OCI-LY3 (cell line): ENCODE measurements around the gene BIN2.

Experiments
- H2AFZ ChIP-seq: fragments of 200-600, 300-600 bp; shearing (Covaris generic); 2 replicates; pipeline ENCODE4 v1.6.0; 2014; ENCODE audit warnings: antibody characterized with exemption, low read depth, low read length
- H3K27ac ChIP-seq: fragments of 200-600, 300-600 bp; sonication (generic); 2 replicates; pipeline ENCODE4 v1.5.1; 2014; ENCODE audit warnings: mild to moderate bottlenecking, low read length, moderate library complexity, mixed read lengths
- H3K27me3 ChIP-seq: fragments of 200-600, 300-600 bp; sonication (generic); 2 replicates; pipeline ENCODE4 v1.6.1; 2014; ENCODE audit warnings: low read depth, low read length, mixed read lengths
- H3K36me3 ChIP-seq: fragments of 200-600, 300-600 bp; sonication (generic); replicated peaks from 2 replicates; pipeline ENCODE3; 2014; ENCODE audit warnings: low read depth, low read length, mixed read lengths
- H3K4me1 ChIP-seq: fragments of 300-600, 200-600 bp; sonication (generic); 2 replicates; pipeline ENCODE4 v1.6.1; 2014; ENCODE audit warnings: low read length, mixed read lengths
- H3K4me2 ChIP-seq: fragments of 200-600, 300-600 bp; sonication (generic); 2 replicates; pipeline ENCODE4 v1.6.1; 2014; ENCODE audit warnings: low read length, mixed read lengths
- H3K4me3 ChIP-seq: fragments of 300-600, 200-600 bp; sonication (generic); 2 replicates; pipeline ENCODE4 v1.5.1; 2014; ENCODE audit warnings: antibody characterized with exemption, mild to moderate bottlenecking, low read length, moderate library complexity
- H3K79me2 ChIP-seq: fragments of 300-600, 200-600 bp; shearing (Covaris generic); 2 replicates; pipeline ENCODE4 v1.6.1; 2014; ENCODE audit warnings: mild to moderate bottlenecking, low read length, mixed read lengths
- H3K9ac ChIP-seq: fragments of 300-600, 200-600 bp; shearing (Covaris generic); 2 replicates; pipeline ENCODE4 v1.6.0; 2014; ENCODE audit warnings: mild to moderate bottlenecking, low read length, moderate library complexity
- H3K9me3 ChIP-seq: fragments of 200-600, 300-600 bp; shearing (Covaris generic); 2 replicates; pipeline ENCODE4 v1.6.1; 2014; ENCODE audit warnings: low read length, mixed read lengths; ENCODE audit not compliant: insufficient read depth
- H4K20me1 ChIP-seq: fragments of 200-600, 300-600 bp; sonication (generic); 2 replicates; pipeline ENCODE4 v1.6.1; 2016; ENCODE audit warnings: low read length, mixed read lengths; ENCODE audit not compliant: insufficient read depth
- CTCF ChIP-seq: fragments of 200-600, 300-600 bp; sonication (generic); IDR thresholded peaks from 2 replicates; pipeline ENCODE4 v1.5.1; 2014; ENCODE audit warnings: antibody characterized with exemption, low read length, low read depth
- EZH2phosphoT487 ChIP-seq: fragments of 200-600 bp; shearing (Covaris generic); IDR thresholded peaks from 2 replicates; pipeline ENCODE4 v1.6.1; 2018; ENCODE audit warnings: antibody characterized with exemption, mixed run types, low read depth

BIN2 gene

DNA sequence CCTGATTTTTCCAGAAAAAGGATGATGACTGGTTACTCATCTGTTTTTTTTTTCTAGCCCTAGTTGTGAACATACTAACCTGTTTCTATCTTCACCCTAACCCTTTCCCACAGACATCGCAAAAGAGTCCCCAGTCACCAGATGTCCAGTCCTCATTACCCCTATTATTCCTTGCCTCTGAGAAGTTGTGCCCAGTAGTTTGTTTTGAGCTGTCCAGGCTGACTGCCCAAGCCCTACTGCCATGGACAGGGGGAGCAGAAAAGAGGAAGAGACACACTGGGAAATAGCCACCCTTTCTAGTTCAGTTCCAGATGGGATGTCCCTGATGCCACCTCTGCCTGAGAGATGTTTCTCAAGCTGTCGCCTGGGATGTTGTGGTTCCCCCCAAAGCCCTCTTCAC, 36.3 kb upstream of the BIN2 start:
- Histone ChIP-seq H3K27ac (no peak overlapping the region), H3K9me3 (no peaks in the 10 kb centered on the region), H3K79me2 (no peaks in the 10 kb centered on the region), H3K4me2 (no peak overlapping the region), H3K4me3 (no peak overlapping the region), H3K27me3 (no peaks in the 10 kb centered on the region), H3K4me1 (peaks cover 53% of the 10 kb centered on the region), H2AFZ (no peak overlapping the region), H3K36me3 (peaks cover 75% of the 10 kb centered on the region), H4K20me1 (no peaks in the 10 kb centered on the region), H3K9ac (no peak overlapping the region)
- TF ChIP-seq CTCF (no peak), EZH2phosphoT487 (no peak)

- Histone ChIP-seq H3K27me3 (no peaks in the 10 kb centered on the region), H3K36me3 (peaks cover 79% of the 10 kb centered on the region), H3K79me2 (no peaks in the 10 kb centered on the region), H2AFZ (no peak overlapping the region), H3K9ac (no peak overlapping the region), H3K9me3 (no peaks in the 10 kb centered on the region), H3K4me1 (peaks cover 53% of the 10 kb centered on the region), H3K4me3 (no peak overlapping the region), H3K4me2 (no peak overlapping the region), H3K27ac (no peak overlapping the region), H4K20me1 (no peaks in the 10 kb centered on the region)
- TF ChIP-seq EZH2phosphoT487 = no peak
- TF ChIP-seq CTCF = no peak
Measured at GRCh38 chr12:51359851-51360250, 35.9 kb upstream of the BIN2 start.

DNA sequence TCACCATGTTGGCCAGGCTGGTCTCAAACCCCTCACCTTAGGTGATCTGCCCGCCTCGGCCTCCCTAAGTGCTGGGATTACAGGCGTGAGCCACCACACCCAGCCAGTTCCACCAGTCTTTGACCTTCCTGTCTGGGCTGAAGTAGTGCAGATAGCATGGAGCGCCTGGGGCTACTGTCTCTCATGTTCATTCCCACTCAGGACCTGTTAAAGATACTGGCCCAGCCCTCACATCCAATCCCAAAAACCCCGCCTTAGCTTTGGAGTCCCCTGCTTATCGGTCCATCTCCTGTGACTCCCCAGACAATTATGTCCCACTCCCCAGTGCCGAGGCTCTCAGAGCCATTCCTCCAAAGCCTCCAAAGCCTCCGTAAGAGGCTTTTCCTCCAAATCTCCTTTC, 34.5 kb upstream of the BIN2 start:
- Histone ChIP-seq H3K4me2 (peak overlapping the region; percentile 12; the same call in 1 of the 2 replicates), H2AFZ (no peak overlapping the region), H3K4me1 (peaks cover 53% of the 10 kb centered on the region), H3K4me3 (no peak overlapping the region), H3K79me2 (no peaks in the 10 kb centered on the region), H4K20me1 (no peaks in the 10 kb centered on the region), H3K27me3 (no peaks in the 10 kb centered on the region), H3K9me3 (no peaks in the 10 kb centered on the region), H3K36me3 (peaks cover 74% of the 10 kb centered on the region), H3K27ac (peak overlapping the region; percentile 94), H3K9ac (no peak overlapping the region; the same call in 1 of the 2 replicates)
- no peak for TF ChIP-seq EZH2phosphoT487
- no peak for TF ChIP-seq CTCF

- Histone ChIP-seq H3K4me1 (peaks cover 53% of the 10 kb centered on the region), H4K20me1 (no peaks in the 10 kb centered on the region), H2AFZ (no peak overlapping the region), H3K36me3 (peaks cover 70% of the 10 kb centered on the region), H3K27me3 (no peaks in the 10 kb centered on the region), H3K27ac (peak overlapping the region; percentile 94), H3K79me2 (no peaks in the 10 kb centered on the region), H3K9ac (peak overlapping the region; percentile 61), H3K4me2 (peak overlapping the region; percentile 70), H3K4me3 (peak overlapping the region; percentile 34; the same call in 1 of the 2 replicates), H3K9me3 (no peaks in the 10 kb centered on the region)
- TF ChIP-seq EZH2phosphoT487 = no peak
- no peak for TF ChIP-seq CTCF
Measured at GRCh38 chr12:51357374-51358047, 33.5 kb upstream of the BIN2 start.
